GM23248 (cell line): ENCODE data around the gene CEP126.

ENCODE experiments used
- EZH2 ChIP-seq: fragments of 200-600 bp; sonication (generic); IDR thresholded peaks from 2 replicates; pipeline ENCODE4 v1.6.1; 2018; ENCODE audit warnings: antibody characterized with exemption, mild to moderate bottlenecking; ENCODE audit not compliant: insufficient read depth, poor library complexity, severe bottlenecking
- EZH2phosphoT487 ChIP-seq: fragments of 200-600 bp; sonication (generic); IDR thresholded peaks from 2 replicates; pipeline ENCODE4 v1.6.1; 2018; ENCODE audit warnings: antibody characterized with exemption, moderate library complexity, mild to moderate bottlenecking, low read depth; ENCODE audit not compliant: insufficient read depth

DNA sequence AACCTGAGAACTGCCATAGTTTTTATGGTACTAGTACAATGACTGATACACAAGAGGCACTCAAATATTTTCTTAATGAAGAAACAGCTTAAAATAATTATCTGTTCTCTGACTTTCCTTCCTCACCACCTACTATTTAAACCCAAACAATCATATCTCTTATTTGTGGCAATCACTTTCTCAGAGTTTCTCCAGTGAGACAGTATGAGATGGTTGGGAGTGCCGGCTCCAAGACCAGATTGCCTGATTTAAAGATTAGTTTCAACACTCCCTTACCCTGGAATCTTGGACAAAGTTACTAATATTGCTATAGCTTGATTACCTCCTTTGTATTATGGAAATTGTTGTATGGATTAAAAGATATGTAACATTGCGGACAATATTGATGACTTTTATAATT lies 5.7 kb upstream of the CEP126 start:
- no peak for TF ChIP-seq EZH2
- no peak for TF ChIP-seq EZH2phosphoT487
